ENCODE results near the gene LRRC59. TPM values are rescaled to one million over a fixed set of nuclear protein-coding genes. Genes with fewer than 3 reads are reported as not detected.
A peak's percentile ranks its signal among the peaks of the same experiment; 100 is the strongest.

Gene LRRC59
- total and polyA plus RNA-seq, 11 donors = 13.7 to 150 (median 28.6) TPM

DNA sequence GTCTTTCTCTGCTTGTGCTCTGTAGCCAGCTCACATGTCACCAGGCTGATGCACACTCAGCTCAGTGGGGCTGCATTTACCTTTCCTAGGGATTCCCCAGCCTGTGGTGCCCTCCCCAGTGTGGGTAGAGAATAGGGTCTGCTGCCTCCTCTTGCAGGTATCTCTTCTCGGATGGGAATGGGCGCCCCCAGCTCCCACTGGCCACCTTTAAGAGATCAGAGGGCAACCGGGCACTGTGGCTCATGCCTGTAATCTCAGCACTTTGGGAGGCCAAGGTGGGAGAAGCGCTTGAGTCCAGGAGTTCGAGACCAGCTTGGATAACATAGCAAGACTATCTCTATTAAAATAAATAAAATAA is 48.1 kb downstream of the LRRC59 start:
- Histone ChIP-seq H3K4me1 (peaks cover 0 to 42% (median 25%) of the 10 kb centered on the region in 12 donors), H3K27me3 (no peaks in the 10 kb centered on the region), H3K36me3 (peaks cover 0 to 13% (median 9%) of the 10 kb centered on the region in 9 donors), H3K9me3 (no peaks in the 10 kb centered on the region), H3K27ac (no peak overlapping the region), H3K4me3 (no peak overlapping the region)
- TF ChIP-seq, protein P1, sequence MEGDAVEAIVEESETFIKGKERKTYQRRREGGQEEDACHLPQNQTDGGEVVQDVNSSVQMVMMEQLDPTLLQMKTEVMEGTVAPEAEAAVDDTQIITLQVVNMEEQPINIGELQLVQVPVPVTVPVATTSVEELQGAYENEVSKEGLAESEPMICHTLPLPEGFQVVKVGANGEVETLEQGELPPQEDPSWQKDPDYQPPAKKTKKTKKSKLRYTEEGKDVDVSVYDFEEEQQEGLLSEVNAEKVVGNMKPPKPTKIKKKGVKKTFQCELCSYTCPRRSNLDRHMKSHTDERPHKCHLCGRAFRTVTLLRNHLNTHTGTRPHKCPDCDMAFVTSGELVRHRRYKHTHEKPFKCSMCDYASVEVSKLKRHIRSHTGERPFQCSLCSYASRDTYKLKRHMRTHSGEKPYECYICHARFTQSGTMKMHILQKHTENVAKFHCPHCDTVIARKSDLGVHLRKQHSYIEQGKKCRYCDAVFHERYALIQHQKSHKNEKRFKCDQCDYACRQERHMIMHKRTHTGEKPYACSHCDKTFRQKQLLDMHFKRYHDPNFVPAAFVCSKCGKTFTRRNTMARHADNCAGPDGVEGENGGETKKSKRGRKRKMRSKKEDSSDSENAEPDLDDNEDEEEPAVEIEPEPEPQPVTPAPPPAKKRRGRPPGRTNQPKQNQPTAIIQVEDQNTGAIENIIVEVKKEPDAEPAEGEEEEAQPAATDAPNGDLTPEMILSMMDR (IDR thresholded peaks at IDR 0.05) = no peak
- TF ChIP-seq POLR2A (IDR thresholded peaks at IDR 0.05) = no peak
- intact Hi-C loops (cut with DNase I) = no loop called here
- 86 to 96% (median 94%) methylated on average over 5 of the region's 5 CpGs for WGBS, 4 donors
- ATAC-seq (no peak), DNase-seq (no peak)

DNA sequence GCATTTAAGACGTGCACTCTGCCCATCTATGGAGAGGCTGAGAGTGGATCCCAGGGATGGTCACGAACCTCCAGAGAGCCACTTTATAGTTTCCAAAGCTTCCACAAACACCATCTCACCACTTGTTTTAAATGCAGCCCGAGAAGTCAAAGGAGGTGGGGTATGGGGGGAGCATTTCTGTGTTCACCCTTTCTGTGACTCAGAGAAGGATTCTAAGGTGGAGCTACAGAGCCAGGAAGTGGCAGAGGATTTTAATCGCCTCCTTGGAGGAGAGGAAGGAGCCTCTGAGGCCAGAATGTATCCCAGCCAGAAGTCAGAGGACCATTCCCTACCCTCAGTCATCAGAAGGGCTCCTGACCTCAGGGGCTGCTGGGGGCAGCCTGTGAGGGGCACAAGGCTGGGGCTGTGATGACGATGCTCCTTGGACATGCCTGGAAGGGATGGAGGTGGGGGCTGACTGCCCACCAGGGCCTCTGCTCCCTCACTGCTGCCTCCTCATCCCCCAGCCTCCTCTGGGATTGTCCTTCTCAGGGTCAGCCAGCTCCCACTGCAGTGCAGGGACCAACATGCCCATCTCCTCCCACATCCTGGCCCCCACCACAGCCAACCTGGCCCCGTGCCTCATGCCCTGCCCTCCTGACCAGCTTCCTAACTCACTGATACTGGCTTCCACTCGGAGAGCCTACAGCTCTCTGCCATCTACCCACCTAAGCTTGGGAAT is 48.6 kb downstream of the LRRC59 start:
- WGBS, 4 donors = 60 to 70% (median 66%) methylated on average over 6 to 7 of the region's 7 CpGs
- no peak for TF ChIP-seq POLR2A (IDR thresholded peaks at IDR 0.05)
- TF ChIP-seq, protein P1 (IDR thresholded peaks at IDR 0.05) = no peak

DNA sequence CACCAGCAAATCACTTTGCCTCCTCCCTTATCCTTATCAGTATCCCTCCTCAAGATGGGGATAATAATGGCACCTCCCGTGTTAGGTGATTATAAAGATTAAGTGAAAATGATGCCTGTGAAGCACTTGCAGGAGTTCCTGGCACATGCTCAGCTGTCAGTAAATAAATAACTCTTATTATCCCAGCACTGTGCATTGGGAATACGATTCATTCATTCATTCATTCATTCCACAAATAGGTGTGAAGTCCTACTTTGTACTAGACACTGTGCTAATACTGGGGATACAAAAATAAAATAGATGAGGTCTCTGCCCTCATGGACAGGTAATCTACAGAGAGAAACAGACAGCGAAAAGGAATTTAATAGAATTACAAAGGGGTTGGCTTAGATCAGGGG is 49.4 kb downstream of the LRRC59 start:
- no peaks in the 10 kb centered on the region for H3K9me3 ChIP-seq
- ATAC-seq (no peak), DNase-seq (no peak)
- intact Hi-C loops (cut with DNase I) = no loop called here
- peaks cover 0 to 42% (median 25%) of the 10 kb centered on the region in 12 donors for H3K4me1 ChIP-seq
- peaks cover 0 to 4% (median 0%) of the 10 kb centered on the region in 9 donors for H3K36me3 ChIP-seq
- no peak overlapping the region for H3K27ac ChIP-seq
- whole genome bisulfite sequencing, 4 donors = 63 to 71% (median 67%) methylated on average over 3 of the region's 3 CpGs
- peak overlapping the region in 2 of 12 donors; percentile 91 to 96 for H3K4me3 ChIP-seq
- no peaks in the 10 kb centered on the region for H3K27me3 ChIP-seq
- TF ChIP-seq, protein P1 (IDR thresholded peaks at IDR 0.05) = no peak
- TF ChIP-seq POLR2A (IDR thresholded peaks at IDR 0.05) = no peak

More for the DNA sequence above, 48.6 kb downstream of the LRRC59 start:
- peaks cover 0 to 7% (median 3%) of the 10 kb centered on the region in 9 donors for H3K36me3 ChIP-seq
- DNase-seq (no peak), ATAC-seq (no peak)
- H3K27ac ChIP-seq = no peak overlapping the region
- no peaks in the 10 kb centered on the region for H3K27me3 ChIP-seq
- H3K4me1 ChIP-seq = peaks cover 0 to 42% (median 25%) of the 10 kb centered on the region in 12 donors
- H3K4me3 ChIP-seq = no peak overlapping the region
- intact Hi-C loops (cut with DNase I) = no loop called here
- no peaks in the 10 kb centered on the region for H3K9me3 ChIP-seq

DNA sequence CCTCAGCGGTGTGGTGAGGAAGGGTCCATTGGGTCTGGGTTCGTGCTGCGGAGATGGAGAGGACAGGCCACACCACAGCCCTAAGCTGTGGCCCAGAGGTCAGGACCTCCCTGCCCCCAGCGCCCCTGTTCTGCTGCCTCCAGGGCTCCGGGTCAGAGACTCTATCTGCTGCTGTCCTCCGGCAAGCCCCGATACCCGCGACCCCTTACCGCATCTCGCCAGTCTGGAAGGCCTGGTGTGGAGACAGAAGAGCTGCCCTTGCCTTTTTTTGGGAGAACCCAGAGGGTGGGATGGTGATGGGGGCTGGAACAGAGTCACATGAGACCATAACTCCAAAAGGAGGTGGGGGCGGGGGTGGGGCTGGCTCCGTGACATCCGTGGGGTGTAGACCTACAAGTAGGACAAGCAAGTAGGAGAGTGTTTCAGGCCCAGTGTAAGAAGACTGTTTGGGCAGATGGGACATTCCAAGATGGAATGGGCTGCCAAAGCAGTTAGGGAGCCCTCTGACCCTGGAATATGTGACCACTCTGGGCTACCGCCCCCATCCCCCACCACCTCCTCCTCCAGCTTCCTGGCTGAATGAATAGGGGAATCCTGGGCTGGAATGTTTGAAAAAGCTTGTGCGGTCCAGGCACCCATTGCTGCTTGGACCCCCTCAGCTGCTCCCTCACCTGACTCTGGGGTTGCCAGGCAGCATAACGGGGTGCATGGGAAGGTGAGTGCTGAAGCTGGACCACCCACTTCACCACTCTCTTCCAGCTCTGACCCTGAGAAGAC is 50.0 kb downstream of the LRRC59 start:
- WGBS, 4 donors = 31 to 37% (median 34%) methylated on average over 15 to 17 of the region's 17 CpGs
- DNase-seq (no peak), ATAC-seq (peak in 2 of 4 donors; percentile 1 to 7)
- intact Hi-C loops (cut with DNase I) = no loop called here
- Histone ChIP-seq H3K36me3 (peaks cover 0 to 3% (median 0%) of the 10 kb centered on the region in 9 donors), H3K27me3 (no peaks in the 10 kb centered on the region), H3K27ac (peak overlapping the region in 5 of 12 donors; percentile 13 to 68 (median 64)), H3K4me3 (peak overlapping the region; percentile 68 to 99 (median 90)), H3K9me3 (no peaks in the 10 kb centered on the region), H3K4me1 (peaks cover 0 to 38% (median 25%) of the 10 kb centered on the region in 12 donors)
- TF ChIP-seq, protein P1 (IDR thresholded peaks at IDR 0.05) = no peak
- TF ChIP-seq POLR2A (IDR thresholded peaks at IDR 0.05) = no peak
